Spleen (tissue), 7 donors: ENCODE measurements around the gene SSTR4.

ENCODE experiments used
- CTCF ChIP-seq, 11 experiments: fragments of 200-600 bp in 7 of 11; fragments of 450-650 bp in 4 of 11; sonication (generic) in 4 of 11; IDR thresholded peaks in 8 of 11; conservative IDR thresholded peaks in 3 of 11; 1 replicate in 7 of 11; 2 replicates in 4 of 11; pipeline versions ENCODE4 v1.4.0 to v1.8.0; 2016 to 2021; ENCODE audit warnings: antibody characterized with exemption in 11 of 11, inconsistent platforms in 4 of 11, mild to moderate bottlenecking in 1 of 11
- POLR2A ChIP-seq, 3 donors: fragments of 450-650 bp; IDR thresholded peaks; one replicate each; pipeline ENCODE4 v1.5.1; 2017; ENCODE audit warnings: antibody characterized with exemption in 3 of 3, mild to moderate bottlenecking in 1 of 3
- POLR2AphosphoS5 ChIP-seq, 3 donors: sonication (generic); formaldehyde crosslinking; IDR thresholded peaks; one replicate each; pipeline ENCODE4 v1.5.1; 2017; ENCODE audit warnings: antibody characterized with exemption in 3 of 3
- donor health status: DM: no; HTN: no; CAD: no; lungs with moderate emphysema.
- donor health status: DM: no; HTN: no; CAD: no.
- donor health status: DM: no; HTN: no; CAD: no.

GRCh38 chr20:23060629-23061028 lies 25.5 kb downstream of the SSTR4 start:
- TF ChIP-seq CTCF (IDR thresholded peaks at IDR 0.05 in 8 of 11, conservative IDR thresholded peaks at IDR 0.05 in 3 of 11): no peak
- TF ChIP-seq POLR2A (IDR thresholded peaks at IDR 0.05): no peak
- no peak for TF ChIP-seq POLR2AphosphoS5 (IDR thresholded peaks at IDR 0.05)
